Measurements from ENCODE around the gene IPO4. TPM values are rescaled to one million over a fixed set of nuclear protein-coding genes. Genes with fewer than 3 reads are reported as not detected.
"Not testable (repeated sequence)": the region's sequence is repeated elsewhere in the genome, so short reads cannot be mapped to it uniquely, and the experiment has no call there.

The IPO4 gene
- total and polyA plus RNA-seq, 5 experiments from 2014 or later: 20.2 to 27.5 (median 24.4) TPM

DNA sequence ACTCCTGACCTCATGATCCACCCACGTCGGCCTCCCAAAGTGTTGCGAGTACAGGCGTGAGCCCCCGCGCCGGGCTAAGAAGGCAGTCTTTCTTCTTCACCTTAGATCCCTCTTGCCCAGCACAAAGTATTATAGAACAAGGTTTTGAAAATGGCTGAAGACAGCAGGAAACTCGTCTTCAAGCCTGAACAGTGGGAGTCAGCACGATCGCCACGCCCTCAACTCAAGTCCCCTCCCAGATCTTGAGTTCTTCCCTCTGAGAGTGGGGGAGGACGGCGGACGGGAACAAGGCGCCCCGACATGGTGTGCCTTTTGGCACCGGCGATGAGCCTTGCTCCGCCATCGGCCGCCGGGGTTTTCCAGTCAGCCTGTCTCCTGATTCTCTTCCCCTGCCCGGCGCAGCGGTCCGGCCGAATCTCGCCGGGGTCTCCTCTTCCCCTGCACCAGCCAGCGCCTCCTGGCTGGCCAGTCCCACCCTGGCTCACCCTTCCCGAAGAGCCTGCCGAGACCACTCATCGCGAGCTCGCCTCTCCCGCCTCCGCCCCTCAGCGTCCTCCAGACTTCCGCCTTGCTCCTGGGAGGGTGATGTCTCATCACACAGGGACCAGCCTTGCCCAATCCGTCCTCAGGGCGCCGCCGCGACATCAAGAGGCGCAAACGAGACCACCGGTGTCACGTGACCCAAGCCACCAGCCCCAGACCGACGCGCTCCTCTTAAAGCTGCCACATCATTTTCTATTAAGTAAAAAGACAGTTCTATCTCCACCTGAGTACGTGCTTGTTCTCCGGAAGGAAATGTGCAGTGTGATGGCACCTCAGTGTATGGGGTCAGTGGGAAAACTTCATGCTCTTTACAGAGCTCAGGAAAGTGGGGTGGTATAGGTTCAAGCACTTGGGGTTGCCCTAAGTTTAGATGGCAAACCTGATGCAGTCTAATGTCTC lies 24.6 kb upstream of the IPO4 start, which contains the start of gene CHMP4A:
Gene CHMP4A, minus strand, starts transcription at position 565 of the 942 bp plus-strand sequence. Its CDS starts 49 bp downstream, at position 516.
- Mint-ChIP-seq H3K4me1 (peaks cover 28 to 71% (median 63%) of the 10 kb centered on the region in 4 donors), H3K27ac (peak within 1 kb of the TSS; percentile 96 to 100 (median 99)), H3K4me3 (peak within 1 kb of the TSS; percentile 89 to 98 (median 95)), H3K27me3 (peaks cover 0 to 2% (median 0%) of the 10 kb centered on the region in 5 donors), H3K9me3 (no peaks in the 10 kb centered on the region), H3K36me3 (peaks cover 0 to 51% (median 10%) of the 10 kb centered on the region in 3 donors)
- DNase-seq (peak; percentile 89 to 98 (median 96)), ATAC-seq (peak; percentile 77)
- POLR2A ChIA-PET: interaction anchor here (0.6 to 7.1 kb wide), 29 partner anchors 9 to 229 kb away, joined by 3 to 124 read pairs (median 7); partner anchors contain the start of genes CBLN3, DCAF11, DHRS1 and GMPR2

DNA sequence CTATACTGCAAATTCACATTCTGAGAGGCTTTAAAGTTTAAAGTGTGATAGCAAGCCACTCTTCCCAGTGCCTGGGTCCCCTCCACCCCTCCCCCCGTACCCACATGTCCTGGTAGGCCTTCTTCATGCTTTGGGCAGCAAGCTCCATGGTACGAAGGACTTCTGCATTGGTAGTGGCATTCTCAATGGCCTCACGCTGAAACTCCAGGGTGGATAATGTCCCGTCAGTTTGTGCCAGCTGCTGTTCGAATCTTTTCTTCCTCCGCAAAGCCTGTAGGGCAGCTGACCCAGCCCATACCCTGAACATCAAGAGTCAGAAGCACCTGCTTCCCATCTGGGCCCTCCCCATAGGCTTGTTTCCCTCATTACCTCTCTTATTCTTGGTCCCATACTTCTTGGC lies 22.7 kb upstream of the IPO4 start:
- DNase-seq (no peak), ATAC-seq (no peak)
- H3K4me3 Mint-ChIP-seq: peak overlapping the region in 9 of 10 donors; percentile 11 to 97 (median 95)
- POLR2A ChIA-PET: interaction anchor here (1.2 to 7.1 kb wide), 7 partner anchors 12 to 97 kb away, joined by 3 to 124 read pairs (median 7); partner anchors contain the start of genes CIDEB, GMPR2, IPO4 and IRF9
- no peaks in the 10 kb centered on the region for H3K9me3 Mint-ChIP-seq
- H3K36me3 Mint-ChIP-seq: peaks cover 7 to 56% (median 21%) of the 10 kb centered on the region in 3 donors
- peak overlapping the region; percentile 96 to 100 (median 99) for H3K27ac Mint-ChIP-seq
- H3K27me3 Mint-ChIP-seq: peaks cover 0 to 2% (median 0%) of the 10 kb centered on the region in 5 donors
- peaks cover 34 to 83% (median 74%) of the 10 kb centered on the region in 4 donors for H3K4me1 Mint-ChIP-seq

DNA sequence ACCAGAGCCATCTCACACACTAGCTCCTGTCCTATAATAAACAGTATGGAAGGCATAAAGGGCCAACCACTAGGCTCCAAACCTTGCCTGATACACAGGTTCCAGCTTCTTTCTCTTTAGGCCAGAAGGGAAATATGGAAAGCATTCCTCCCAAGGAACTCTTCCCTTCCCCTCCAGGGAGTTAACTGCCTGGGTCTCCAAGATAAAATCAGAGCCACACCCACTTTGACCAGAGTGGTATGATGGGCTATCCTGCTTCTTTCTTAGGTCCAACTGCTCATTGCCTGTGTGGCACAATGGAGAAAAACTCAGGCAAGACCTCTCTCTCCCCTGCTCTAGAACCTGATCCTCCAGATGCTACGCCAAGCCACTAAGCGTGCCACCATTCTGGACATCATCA lies 19.0 kb upstream of the IPO4 start:
- H3K9me3 Mint-ChIP-seq: peaks cover 0 to 6% (median 0%) of the 10 kb centered on the region in 9 donors
- POLR2A ChIA-PET: interaction anchor here (2.4 kb wide), 1 partner anchor 19 kb away, joined by 7 read pairs; the partner anchor contains the start of gene IPO4
- H3K36me3 Mint-ChIP-seq: peaks cover 13 to 80% (median 28%) of the 10 kb centered on the region in 3 donors
- no peaks in the 10 kb centered on the region for H3K27me3 Mint-ChIP-seq
- ATAC-seq (no peak), DNase-seq (no peak)
- no peak overlapping the region for H3K4me3 Mint-ChIP-seq
- H3K27ac Mint-ChIP-seq: peak overlapping the region in 5 of 10 donors; percentile 22 to 91 (median 79)
- H3K4me1 Mint-ChIP-seq: peaks cover 32 to 71% (median 64%) of the 10 kb centered on the region in 4 donors

DNA sequence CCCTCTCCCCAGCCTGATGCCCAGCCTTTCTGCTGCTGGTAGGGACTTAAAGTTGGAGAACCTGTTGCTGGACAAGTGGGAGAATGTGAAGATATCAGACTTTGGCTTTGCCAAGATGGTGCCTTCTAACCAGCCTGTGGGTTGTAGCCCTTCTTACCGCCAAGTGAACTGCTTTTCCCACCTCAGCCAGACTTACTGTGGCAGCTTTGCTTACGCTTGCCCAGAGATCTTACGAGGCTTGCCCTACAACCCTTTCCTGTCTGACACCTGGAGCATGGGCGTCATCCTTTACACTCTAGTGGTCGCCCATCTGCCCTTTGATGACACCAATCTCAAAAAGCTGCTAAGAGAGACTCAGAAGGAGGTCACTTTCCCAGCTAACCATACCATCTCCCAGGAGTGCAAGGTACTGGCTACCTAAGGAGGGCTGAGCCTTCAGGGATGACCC lies 18.5 kb upstream of the IPO4 start:
- DNase-seq (no peak), ATAC-seq (no peak)
- peaks cover 0 to 8% (median 0%) of the 10 kb centered on the region in 9 donors for H3K9me3 Mint-ChIP-seq
- POLR2A ChIA-PET: interaction anchor here (0.8 to 1.7 kb wide), 2 partner anchors 11 to 36 kb away, joined by 3 to 8 read pairs; partner anchors contain the start of gene TM9SF1
- H3K27ac Mint-ChIP-seq: peak overlapping the region in 9 of 10 donors; percentile 22 to 91 (median 79)
- H3K4me1 Mint-ChIP-seq: peaks cover 32 to 68% (median 62%) of the 10 kb centered on the region in 4 donors
- no peak overlapping the region for H3K4me3 Mint-ChIP-seq
- H3K36me3 Mint-ChIP-seq: peaks cover 14 to 80% (median 30%) of the 10 kb centered on the region in 3 donors
- H3K27me3 Mint-ChIP-seq: no peaks in the 10 kb centered on the region

DNA sequence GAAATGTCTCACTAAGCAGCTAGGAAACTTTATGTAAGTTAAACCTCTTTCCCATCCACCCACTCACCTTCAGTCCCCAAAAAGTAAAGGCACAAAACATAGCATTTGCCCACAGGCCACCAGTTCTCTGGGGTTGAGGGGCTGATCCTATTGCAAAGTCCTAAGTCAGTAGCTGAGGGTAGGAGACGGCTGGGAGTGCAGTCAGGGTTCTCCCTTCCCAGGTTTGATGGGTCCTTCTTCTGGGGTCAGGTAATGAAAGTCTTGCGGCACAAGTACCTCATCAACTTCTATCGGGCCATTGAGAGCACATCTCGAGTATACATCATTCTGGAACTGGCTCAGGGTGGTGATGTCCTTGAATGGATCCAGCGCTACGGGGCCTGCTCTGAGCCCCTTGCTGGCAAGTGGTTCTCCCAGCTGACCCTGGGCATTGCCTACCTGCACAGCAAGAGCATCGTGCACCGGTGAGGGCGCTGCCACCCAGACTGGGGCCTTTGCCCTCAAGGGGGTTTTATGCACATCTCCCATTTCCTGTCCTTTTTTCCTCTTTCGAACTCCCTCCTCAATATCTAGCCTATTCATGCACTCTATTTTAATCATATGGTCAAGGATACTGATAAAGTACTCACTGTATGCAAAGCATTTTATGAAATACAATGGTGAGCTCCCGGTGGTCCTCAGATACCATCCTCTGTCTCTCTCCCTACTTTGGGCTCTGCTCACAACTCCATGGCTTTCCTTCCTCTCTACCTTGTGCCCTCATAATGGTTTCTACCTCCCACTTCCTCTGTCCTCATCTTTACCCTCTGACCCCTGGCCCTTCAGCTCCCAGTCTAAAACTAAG lies 17.9 kb upstream of the IPO4 start:
- POLR2A ChIA-PET: interaction anchor here (0.8 to 1.7 kb wide), 3 partner anchors 10 to 37 kb away, joined by 3 to 8 read pairs (median 3); partner anchors contain the start of genes MDP1 and TM9SF1
- H3K27me3 Mint-ChIP-seq: no peaks in the 10 kb centered on the region
- H3K36me3 Mint-ChIP-seq: peaks cover 14 to 82% (median 32%) of the 10 kb centered on the region in 3 donors
- H3K4me3 Mint-ChIP-seq: no peak overlapping the region
- DNase-seq (no peak), ATAC-seq (no peak)
- peaks cover 0 to 8% (median 0%) of the 10 kb centered on the region in 9 donors for H3K9me3 Mint-ChIP-seq
- H3K27ac Mint-ChIP-seq: peak overlapping the region in 8 of 10 donors; percentile 22 to 91 (median 78)
- H3K4me1 Mint-ChIP-seq: peaks cover 30 to 62% (median 57%) of the 10 kb centered on the region in 4 donors

DNA sequence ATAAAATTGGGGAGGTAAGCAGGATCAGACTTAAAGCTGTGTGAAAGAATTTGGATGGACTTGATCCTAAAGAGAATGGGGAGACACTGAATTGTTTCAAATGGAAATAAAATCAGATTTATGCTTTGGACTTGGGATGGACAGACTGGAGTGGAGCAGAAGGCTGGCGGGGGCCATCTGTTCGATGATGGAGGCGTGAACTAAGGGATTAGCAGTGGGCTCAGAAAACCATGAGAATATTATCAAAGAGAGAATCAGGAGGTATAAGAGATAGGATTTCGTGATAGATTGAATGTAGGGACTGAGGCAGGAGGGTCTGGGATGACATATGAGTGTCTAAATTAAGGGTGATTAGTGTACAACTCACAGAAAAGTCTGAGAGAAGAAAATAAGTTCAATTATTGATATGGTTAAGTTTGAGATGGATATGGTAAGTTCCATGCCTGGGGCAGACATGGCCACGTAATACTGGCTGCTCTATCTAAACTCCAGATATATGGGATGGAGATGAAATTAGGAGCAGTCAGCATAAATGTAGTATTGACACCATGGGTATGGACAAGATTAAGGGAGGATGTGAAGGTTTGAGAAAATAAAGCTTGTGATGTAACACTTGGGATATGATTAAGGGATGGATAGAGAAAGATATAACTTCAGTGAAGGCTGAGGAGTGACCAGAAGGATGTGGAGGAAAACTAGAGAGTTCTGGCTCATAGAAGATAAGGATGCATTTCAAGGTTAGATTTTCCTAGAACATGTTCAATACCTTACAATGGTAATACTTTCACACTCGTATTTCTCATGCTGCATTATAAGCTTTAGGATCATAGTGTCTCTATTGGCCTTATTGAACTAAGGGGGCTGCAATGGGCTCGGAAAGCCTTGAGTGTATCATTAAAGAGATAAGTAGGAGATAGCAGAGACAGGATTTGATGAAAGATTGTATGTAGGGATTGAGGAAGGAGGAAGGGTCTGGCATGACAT lies 15.8 kb upstream of the IPO4 start:
- DNase-seq (no peak), ATAC-seq (no peak)
- Mint-ChIP-seq H3K27ac (peak overlapping the region in 7 of 10 donors; percentile 2 to 39 (median 7)), H3K36me3 (peaks cover 14 to 73% (median 28%) of the 10 kb centered on the region in 3 donors), H3K27me3 (no peaks in the 10 kb centered on the region), H3K4me3 (no peak overlapping the region), H3K4me1 (peaks cover 26 to 51% (median 46%) of the 10 kb centered on the region in 4 donors), H3K9me3 (peaks cover 0 to 8% (median 0%) of the 10 kb centered on the region in 9 donors)
- POLR2A ChIA-PET: interaction anchor here (1.0 to 1.1 kb wide), 2 partner anchors 8 to 11 kb away, joined by 4 to 7 read pairs; partner anchors contain the start of genes CHMP4A and MDP1

DNA sequence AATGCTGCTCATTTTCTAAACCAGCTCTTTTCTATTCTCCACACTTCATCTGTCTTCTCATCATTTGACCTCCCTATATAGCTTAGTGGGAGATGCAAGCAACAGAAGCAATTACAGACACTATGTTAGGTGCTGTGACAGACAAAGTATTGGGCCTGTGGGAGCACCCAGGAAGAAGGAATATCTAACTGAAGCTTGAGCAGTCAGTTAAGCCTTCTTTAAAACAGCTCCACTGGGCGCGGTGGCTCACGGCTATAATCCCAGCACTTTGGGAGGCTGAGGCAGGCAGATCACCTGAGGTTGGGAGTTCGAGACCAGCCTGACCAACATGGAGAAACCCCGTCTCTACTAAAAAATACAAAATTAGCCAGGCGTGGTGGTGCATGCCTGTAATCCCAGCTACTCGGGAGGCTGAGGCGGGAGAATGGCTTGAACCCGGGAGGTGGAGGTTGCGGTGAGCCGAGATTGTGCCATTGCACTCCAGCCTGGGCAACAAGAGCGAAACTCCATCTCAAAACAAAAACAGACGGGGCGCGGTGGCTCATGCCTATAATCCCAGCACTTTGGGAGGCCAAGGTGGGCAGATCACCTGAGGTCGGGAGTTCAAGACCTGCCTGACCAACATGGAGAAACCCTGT lies 14.8 kb upstream of the IPO4 start:
- ATAC-seq, H3K9me3 Mint-ChIP-seq, H3K27me3 Mint-ChIP-seq, DNase-seq, H3K4me3 Mint-ChIP-seq: not testable (repeated sequence)
- H3K4me1 Mint-ChIP-seq: peaks cover 33 to 62% (median 52%) of the 10 kb centered on the region in 4 donors
- POLR2A ChIA-PET: interaction anchor here (1.0 to 1.1 kb wide), 2 partner anchors 10 to 13 kb away, joined by 4 to 7 read pairs; partner anchors contain the start of genes CHMP4A and MDP1
- H3K36me3 Mint-ChIP-seq: peaks cover 14 to 72% (median 28%) of the 10 kb centered on the region in 3 donors
- peak overlapping the region in 2 of 10 donors; percentile 7 to 40 for H3K27ac Mint-ChIP-seq

DNA sequence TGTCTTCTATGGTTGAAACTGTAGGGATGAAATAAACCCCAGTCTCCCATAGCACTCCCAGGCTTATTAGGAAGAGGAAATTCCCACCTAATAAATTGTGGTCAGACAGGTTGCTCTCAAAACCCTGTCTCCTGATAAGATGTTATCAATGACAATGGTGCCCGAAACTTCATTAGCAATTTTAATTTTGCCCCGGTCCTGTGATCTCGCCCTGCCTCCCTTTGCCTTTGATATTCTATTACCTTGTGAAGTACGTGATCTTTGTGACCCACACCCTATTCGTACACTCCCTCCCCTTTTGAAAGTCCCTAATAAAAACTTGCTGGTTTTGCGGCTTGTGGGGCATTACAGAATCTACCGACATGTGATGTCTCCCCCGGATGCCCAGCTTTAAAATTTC lies 13.9 kb upstream of the IPO4 start:
- H3K36me3 Mint-ChIP-seq: peaks cover 14 to 63% (median 26%) of the 10 kb centered on the region in 3 donors
- H3K4me1 Mint-ChIP-seq: peaks cover 30 to 59% (median 49%) of the 10 kb centered on the region in 4 donors
- DNase-seq, H3K27me3 Mint-ChIP-seq, ATAC-seq, POLR2A ChIA-PET, H3K9me3 Mint-ChIP-seq, H3K4me3 Mint-ChIP-seq: not testable (repeated sequence)
- H3K27ac Mint-ChIP-seq: peak overlapping the region in 4 of 10 donors; percentile 8 to 40 (median 24)

DNA sequence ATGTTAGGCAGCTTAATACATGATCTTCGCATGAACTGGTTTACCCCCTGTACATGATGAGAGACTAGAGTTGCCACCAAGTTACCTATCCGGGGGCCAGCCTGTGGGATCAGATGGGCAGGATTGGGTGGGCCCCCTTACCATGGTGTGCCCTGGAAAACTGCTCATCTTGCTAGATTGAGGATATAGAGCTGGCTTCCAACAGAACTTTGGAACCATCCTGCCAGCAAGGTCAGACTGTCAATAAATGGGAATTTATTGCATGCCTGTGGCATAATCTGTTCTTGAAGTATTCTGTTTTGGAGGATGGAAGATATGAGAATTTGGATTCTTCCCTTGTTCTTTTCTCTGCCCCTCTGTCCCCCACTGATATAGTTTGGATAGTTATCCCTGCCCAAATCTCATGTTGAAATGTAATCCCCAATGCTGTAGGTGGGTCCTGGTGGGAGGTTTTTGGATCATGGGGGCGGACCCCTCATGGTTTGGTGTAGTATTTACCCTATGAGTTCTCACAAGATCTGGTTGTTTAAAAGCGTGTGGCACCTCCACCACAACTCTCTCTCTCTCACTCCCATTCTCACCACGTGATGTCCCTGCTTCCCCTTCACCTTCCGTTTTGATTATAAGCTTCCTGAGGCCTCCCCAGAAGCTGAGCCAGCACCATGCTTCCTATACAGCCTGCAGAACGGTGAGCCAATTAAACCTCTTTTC lies 10.4 kb upstream of the IPO4 start:
- POLR2A ChIA-PET: interaction anchor here (1.6 to 1.7 kb wide), 2 partner anchors 13 to 16 kb away, joined by 5 to 6 read pairs; no protein-coding TSS in a partner anchor
- H3K9me3 Mint-ChIP-seq: peaks cover 0 to 8% (median 0%) of the 10 kb centered on the region in 9 donors
- DNase-seq (no peak), ATAC-seq (no peak)
- H3K4me3 Mint-ChIP-seq: peak overlapping the region in 8 of 10 donors; percentile 32 to 65 (median 42)
- H3K36me3 Mint-ChIP-seq: peaks cover 6 to 33% (median 14%) of the 10 kb centered on the region in 3 donors
- H3K4me1 Mint-ChIP-seq: peaks cover 27 to 62% (median 50%) of the 10 kb centered on the region in 4 donors
- H3K27ac Mint-ChIP-seq: peak overlapping the region; percentile 16 to 75 (median 66)
- H3K27me3 Mint-ChIP-seq: no peaks in the 10 kb centered on the region
